Erythroblast (primary cell): Measurements from ENCODE around the gene TMEM198.

ENCODE experiments used
- DNase-seq, 2 experiments: peaks; one replicate each; lab custom pipeline; 2025; lab: John Stamatoyannopoulos, UW
- GATA1 ChIP-seq: IDR thresholded peaks from 2 replicates; pipeline ENCODE4 v1.6.1; 2011; ENCODE audit warnings: low read depth, mild to moderate bottlenecking, control low read depth, low read length, moderate library complexity
- POLR2A ChIP-seq: IDR thresholded peaks from 2 replicates; pipeline ENCODE4 v1.6.1; 2011; ENCODE audit warnings: mild to moderate bottlenecking, low read length

TMEM198 gene

DNA sequence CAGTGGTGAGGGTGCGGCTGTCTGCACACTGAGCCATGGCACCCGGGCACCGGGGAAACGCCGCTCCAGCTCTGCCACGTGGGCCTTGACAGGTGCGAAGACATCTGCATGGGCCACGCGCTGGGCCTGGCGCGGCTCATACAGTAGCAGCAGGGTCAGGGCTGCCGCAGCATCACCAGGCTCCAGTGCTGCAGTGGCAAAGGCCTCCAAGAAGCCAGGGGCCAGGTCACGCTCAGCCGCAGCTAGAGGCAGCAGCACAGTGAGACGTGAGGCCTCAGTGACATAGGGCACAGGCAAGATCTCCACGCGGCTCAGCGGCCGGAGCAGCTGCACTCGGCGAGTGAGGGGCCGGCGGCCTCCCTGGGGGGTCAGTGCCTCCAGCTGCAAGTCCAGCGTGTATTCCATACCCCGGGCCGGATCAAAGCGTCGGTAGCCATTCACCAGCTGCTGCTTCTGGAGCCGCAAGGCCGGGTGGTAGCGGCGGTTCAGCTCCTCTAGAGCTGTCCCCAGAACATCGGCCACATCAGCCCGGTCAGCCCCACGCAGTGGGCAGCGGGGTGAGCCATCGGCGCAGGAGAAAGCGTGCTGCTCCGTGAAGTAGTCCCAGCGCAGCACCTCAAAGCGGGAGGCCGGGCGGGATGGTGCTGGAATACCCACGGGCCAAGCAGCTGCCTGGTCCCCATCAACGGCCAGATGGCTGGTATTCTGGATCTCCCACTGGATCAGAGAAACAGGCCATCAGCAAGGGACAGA, 3.7 kb upstream of the TMEM198 start:
- TF ChIP-seq POLR2A (no peak), GATA1 (no peak)
- DNase-seq: no peak

- TF ChIP-seq POLR2A (no peak), GATA1 (no peak)
- DNase-seq: no peak
Observed at GRCh38 chr2:219540784-219541504, 2.9 kb upstream of the TMEM198 start.

GRCh38 chr2:219541611-219542180, 2.1 kb upstream of the TMEM198 start:
- no peak for TF ChIP-seq POLR2A
- TF ChIP-seq GATA1: no peak
- DNase-seq: peak; percentile 86 to 92

- DNase-seq: peak in 1 of 2 experiments; percentile 54
Observed at GRCh38 chr2:219542931-219543595, 765 bp upstream of the TMEM198 start.

GRCh38 chr2:219544567-219544966, 739 bp downstream of the TMEM198 start:
- no peak for TF ChIP-seq GATA1
- no peak for TF ChIP-seq POLR2A

More at GRCh38 chr2:219542931-219543595, 765 bp upstream of the TMEM198 start:
- TF ChIP-seq POLR2A: no peak
- TF ChIP-seq GATA1: no peak

DNA sequence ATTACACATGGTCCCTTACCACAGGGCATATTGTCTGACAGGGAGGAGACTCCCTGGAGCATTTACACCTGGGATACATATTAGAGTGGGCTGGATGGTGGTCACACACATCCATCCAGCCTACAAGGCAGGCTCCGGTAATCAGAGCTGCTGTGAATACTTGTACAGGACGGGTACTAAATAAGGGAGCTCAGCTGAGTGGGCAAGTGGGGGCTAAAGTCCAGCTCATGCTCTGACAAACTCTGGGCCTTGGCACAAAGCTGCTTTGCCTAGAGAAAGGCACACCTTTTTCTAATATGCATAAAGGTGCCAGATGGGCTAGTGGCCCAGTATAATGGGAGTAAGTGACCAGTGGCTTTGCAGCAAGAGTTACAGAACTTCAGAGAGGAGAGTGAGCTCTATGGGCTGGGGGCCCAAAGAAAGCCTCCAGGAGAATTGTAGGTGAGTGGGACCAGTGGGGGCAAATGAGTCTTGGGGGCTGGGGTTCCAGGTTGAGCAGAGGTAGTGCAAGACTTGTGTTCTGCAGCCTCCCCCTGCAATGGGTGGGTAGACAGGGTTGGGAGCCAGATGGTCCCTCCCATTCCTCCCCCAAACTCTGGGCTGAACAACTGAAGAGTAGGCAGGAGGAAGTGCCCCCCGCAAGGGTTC, 1.6 kb downstream of the TMEM198 start:
- no peak for TF ChIP-seq GATA1
- TF ChIP-seq POLR2A: no peak
- DNase-seq: no peak

More at GRCh38 chr2:219544567-219544966, 739 bp downstream of the TMEM198 start:
- DNase-seq: no peak

DNA sequence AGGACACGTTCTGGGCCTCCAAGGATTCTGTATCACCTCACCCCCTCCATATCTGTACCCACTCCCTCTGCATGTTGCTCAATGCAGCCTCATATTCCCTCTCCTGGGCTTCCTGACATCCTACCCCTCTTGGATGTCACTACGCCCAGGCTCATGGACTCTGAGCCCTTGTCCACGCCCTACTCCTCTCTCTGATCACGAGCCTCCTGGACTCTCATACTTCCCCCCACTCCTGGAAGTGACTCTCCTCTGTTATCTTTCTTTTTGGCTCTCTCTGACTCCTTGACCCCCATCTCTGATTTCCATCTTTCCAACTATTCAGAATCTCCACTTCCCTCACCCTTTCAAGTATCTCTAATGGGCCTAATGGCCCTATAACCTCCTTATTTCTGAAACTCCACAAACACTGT, 2.1 kb downstream of the TMEM198 start:
- TF ChIP-seq GATA1 (no peak), POLR2A (no peak)
- no peak for DNase-seq

DNA sequence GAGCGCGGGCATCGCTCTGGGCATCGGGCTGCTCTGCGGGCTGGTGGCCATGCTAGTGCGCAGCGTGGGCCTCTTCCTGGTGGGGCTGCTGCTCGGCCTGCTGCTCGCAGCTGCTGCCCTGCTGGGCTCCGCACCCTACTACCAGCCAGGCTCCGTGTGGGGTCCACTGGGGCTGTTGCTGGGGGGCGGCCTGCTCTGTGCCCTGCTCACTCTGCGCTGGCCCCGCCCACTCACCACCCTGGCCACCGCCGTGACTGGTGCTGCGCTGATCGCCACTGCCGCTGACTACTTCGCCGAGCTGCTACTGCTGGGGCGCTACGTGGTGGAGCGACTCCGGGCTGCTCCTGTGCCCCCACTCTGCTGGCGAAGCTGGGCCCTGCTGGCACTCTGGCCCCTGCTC, 3.8 kb downstream of the TMEM198 start:
- TF ChIP-seq GATA1 (no peak), POLR2A (no peak)

GRCh38 chr2:219548990-219549389, 5.2 kb downstream of the TMEM198 start:
- TF ChIP-seq POLR2A (no peak), GATA1 (no peak)
- no peak for DNase-seq

More for the DNA sequence above, 3.8 kb downstream of the TMEM198 start:
- no peak for DNase-seq

GRCh38 chr2:219549619-219550018, 5.8 kb downstream of the TMEM198 start:
- DNase-seq: no peak
- TF ChIP-seq POLR2A: no peak
- TF ChIP-seq GATA1: no peak

DNA sequence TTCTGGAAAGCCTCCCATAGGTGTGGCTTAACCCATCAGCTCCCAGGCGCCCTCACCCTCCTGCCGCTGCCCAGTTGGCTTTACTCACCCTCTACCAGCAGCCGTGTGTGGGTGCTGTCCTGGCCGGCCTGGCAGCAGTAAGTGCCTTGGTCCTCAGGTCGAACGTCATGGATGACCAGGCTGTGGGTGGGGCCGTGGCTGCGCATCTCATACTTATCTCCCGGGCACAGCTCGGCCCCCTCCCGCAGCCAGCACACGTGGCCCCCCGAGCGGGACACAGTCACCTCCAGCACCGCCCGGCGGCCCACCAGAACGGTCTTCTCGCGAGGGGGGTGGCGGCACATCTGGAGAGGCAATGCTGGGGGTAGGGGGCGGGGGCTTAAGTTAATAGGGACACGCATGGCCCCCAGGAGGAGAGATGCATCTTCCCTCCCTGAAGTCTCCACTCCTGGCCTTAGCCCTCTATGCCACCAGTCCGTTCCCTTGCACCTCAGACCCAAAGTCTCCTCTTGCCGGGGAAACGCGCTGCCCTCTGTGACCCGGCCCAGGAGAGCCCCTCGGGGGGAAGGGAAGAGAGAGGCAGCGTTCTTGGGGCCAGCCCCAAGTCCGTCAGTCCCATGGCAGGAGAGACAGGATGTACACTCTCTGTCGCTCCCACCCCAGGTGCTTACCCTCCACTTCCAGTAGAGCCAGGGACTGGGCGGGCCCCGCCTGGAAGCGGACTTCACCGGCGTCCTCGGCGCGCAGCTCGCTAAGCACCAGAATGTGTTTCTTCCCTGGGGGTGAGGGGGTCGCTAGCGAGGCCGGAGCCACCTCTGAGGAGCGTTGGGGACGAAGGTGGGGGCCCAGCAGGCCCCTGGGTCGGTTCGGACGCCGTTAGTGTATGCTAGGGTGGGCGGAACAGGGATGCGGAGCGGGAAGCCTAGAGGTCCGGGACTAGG, 7.9 kb downstream of the TMEM198 start:
- no peak for TF ChIP-seq POLR2A
- no peak for TF ChIP-seq GATA1
- peak; percentile 82 to 83 for DNase-seq

GRCh38 chr2:219552382-219553167, 8.7 kb downstream of the TMEM198 start:
- TF ChIP-seq POLR2A: no peak
- DNase-seq: peak; percentile 81 to 88
